Spleen (tissue), 7 donors: ENCODE results near the gene AGPS.

Experiments
- CTCF ChIP-seq, 11 experiments: fragments of 200-600 bp in 7 of 11; fragments of 450-650 bp in 4 of 11; sonication (generic) in 4 of 11; IDR thresholded peaks in 8 of 11; conservative IDR thresholded peaks in 3 of 11; 1 replicate in 7 of 11; 2 replicates in 4 of 11; pipeline versions ENCODE4 v1.4.0 to v1.8.0; 2016 to 2021; ENCODE audit warnings: antibody characterized with exemption in 11 of 11, inconsistent platforms in 4 of 11, mild to moderate bottlenecking in 1 of 11
- POLR2A ChIP-seq, 3 donors: fragments of 450-650 bp; IDR thresholded peaks; one replicate each; pipeline ENCODE4 v1.5.1; 2017; ENCODE audit warnings: antibody characterized with exemption in 3 of 3, mild to moderate bottlenecking in 1 of 3
- POLR2AphosphoS5 ChIP-seq, 3 donors: sonication (generic); formaldehyde crosslinking; IDR thresholded peaks; one replicate each; pipeline ENCODE4 v1.5.1; 2017; ENCODE audit warnings: antibody characterized with exemption in 3 of 3
- donor health status: DM: no; HTN: no; CAD: no; lungs with moderate emphysema.
- donor health status: DM: no; HTN: no; CAD: no.
- donor health status: DM: no; HTN: no; CAD: no.

- no peak for TF ChIP-seq POLR2A (IDR thresholded peaks at IDR 0.05)
- no peak for TF ChIP-seq CTCF (IDR thresholded peaks at IDR 0.05 in 8 of 11, conservative IDR thresholded peaks at IDR 0.05 in 3 of 11)
- no peak for TF ChIP-seq POLR2AphosphoS5 (IDR thresholded peaks at IDR 0.05)
Observed at GRCh38 chr2:177478029-177478428, 85.5 kb downstream of the AGPS start.
